Measurements from ENCODE around the gene UBE2I. TPM values are rescaled to one million over a fixed set of nuclear protein-coding genes. Genes with fewer than 3 reads are reported as not detected.

Gene UBE2I
- total RNA-seq, 1 donor: 49.2 TPM

DNA sequence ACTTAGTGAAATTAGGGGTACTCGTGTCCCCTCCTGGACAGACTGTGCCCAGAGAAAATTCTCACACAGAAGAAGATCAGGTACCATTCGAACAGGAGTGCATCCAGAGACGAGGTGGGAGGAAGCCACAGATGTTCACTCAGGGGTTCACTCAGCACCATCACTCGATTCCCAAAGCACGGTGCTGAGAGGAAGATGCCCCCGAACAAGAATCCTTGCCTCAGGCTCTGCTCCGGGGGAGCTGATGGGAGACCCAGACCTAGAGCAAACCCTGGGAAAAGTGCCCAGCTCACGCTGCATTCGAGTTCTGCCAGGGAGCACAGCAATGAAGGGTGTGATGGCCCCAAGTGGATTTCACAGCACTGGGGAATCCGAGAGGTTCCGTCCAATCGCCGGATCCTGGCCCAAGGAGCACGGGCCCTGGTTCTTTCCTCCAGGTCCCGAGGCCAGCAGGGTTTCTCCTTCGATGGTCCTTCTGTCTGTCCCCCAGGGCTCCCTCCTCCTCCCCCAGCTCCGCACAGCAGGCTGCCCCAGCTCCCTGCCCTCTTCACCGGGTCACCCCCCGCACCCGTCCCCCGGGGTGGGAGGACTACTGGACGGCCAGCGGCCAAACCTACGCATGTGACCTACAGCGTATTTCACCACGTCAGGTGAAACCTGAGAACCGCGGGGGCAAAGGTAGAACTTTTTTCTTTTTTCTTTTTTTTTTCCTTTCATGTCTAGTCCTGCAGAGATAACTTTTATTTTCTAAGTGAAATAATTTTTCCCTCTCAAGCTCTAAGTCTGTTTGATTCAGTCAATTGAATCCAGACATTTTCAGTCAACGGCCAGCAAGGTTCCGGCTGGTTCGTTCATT is 10.2 kb upstream of the UBE2I start:
- Histone ChIP-seq H2AFZ (ENCODE audit: low read length) (no peak overlapping the region), H3K79me2 (ENCODE audit: insufficient read depth, low read length) (no peaks in the 10 kb centered on the region), H3K4me1 (ENCODE audit: insufficient read depth, low read length) (peaks cover 9% of the 10 kb centered on the region), H3K4me3 (ENCODE audit: insufficient read depth, low read length) (no peak overlapping the region), H3K27ac (ENCODE audit: low read depth, low read length) (no peak overlapping the region), H3K4me2 (ENCODE audit: insufficient read depth, low read length) (no peak overlapping the region), H3K27me3 (ENCODE audit: insufficient read depth, low read length) (peaks cover 21% of the 10 kb centered on the region), H3K9me3 (ENCODE audit: low read depth, low read length) (no peaks in the 10 kb centered on the region), H4K20me1 (ENCODE audit: insufficient read depth, low read length) (no peaks in the 10 kb centered on the region), H3K36me3 (ENCODE audit: insufficient read depth, low read length) (no peaks in the 10 kb centered on the region)
- TF ChIP-seq, protein P1, sequence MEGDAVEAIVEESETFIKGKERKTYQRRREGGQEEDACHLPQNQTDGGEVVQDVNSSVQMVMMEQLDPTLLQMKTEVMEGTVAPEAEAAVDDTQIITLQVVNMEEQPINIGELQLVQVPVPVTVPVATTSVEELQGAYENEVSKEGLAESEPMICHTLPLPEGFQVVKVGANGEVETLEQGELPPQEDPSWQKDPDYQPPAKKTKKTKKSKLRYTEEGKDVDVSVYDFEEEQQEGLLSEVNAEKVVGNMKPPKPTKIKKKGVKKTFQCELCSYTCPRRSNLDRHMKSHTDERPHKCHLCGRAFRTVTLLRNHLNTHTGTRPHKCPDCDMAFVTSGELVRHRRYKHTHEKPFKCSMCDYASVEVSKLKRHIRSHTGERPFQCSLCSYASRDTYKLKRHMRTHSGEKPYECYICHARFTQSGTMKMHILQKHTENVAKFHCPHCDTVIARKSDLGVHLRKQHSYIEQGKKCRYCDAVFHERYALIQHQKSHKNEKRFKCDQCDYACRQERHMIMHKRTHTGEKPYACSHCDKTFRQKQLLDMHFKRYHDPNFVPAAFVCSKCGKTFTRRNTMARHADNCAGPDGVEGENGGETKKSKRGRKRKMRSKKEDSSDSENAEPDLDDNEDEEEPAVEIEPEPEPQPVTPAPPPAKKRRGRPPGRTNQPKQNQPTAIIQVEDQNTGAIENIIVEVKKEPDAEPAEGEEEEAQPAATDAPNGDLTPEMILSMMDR (IDR thresholded peaks at IDR 0.05; ENCODE audit: extremely low read depth, low read depth, low read length): no peak
- DNase-seq (ENCODE audit: insufficient read length, low spot score, missing footprints): peak; percentile 47

DNA sequence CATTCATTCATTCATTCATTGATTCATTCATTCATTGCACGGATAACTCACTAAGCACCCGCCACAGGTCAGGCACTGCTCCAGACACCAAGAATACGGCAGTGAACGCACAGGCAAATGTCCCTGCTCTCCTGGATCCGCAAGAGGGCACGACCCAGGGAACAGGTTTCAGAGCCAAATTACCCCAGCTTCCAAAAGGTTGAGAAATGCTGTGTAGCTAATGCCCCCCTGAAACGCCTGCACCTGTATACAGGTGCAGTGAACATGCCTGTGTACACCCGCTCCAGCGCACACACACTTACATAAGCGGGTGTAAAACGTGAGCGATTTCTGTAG is 9.6 kb upstream of the UBE2I start:
- TF ChIP-seq, protein P1 (IDR thresholded peaks at IDR 0.05; ENCODE audit: extremely low read depth, low read depth, low read length): no peak
- no peaks in the 10 kb centered on the region for H3K36me3 ChIP-seq (ENCODE audit: insufficient read depth, low read length)
- H3K27ac ChIP-seq (ENCODE audit: low read depth, low read length): no peak overlapping the region
- peaks cover 9% of the 10 kb centered on the region for H3K4me1 ChIP-seq (ENCODE audit: insufficient read depth, low read length)
- H3K79me2 ChIP-seq (ENCODE audit: insufficient read depth, low read length): no peaks in the 10 kb centered on the region
- no peaks in the 10 kb centered on the region for H4K20me1 ChIP-seq (ENCODE audit: insufficient read depth, low read length)
- DNase-seq (ENCODE audit: insufficient read length, low spot score, missing footprints): no peak
- H3K27me3 ChIP-seq (ENCODE audit: insufficient read depth, low read length): peaks cover 21% of the 10 kb centered on the region
- H3K4me2 ChIP-seq (ENCODE audit: insufficient read depth, low read length): no peak overlapping the region
- no peaks in the 10 kb centered on the region for H3K9me3 ChIP-seq (ENCODE audit: low read depth, low read length)
- H3K4me3 ChIP-seq (ENCODE audit: insufficient read depth, low read length): no peak overlapping the region
- no peak overlapping the region for H2AFZ ChIP-seq (ENCODE audit: low read length)

DNA sequence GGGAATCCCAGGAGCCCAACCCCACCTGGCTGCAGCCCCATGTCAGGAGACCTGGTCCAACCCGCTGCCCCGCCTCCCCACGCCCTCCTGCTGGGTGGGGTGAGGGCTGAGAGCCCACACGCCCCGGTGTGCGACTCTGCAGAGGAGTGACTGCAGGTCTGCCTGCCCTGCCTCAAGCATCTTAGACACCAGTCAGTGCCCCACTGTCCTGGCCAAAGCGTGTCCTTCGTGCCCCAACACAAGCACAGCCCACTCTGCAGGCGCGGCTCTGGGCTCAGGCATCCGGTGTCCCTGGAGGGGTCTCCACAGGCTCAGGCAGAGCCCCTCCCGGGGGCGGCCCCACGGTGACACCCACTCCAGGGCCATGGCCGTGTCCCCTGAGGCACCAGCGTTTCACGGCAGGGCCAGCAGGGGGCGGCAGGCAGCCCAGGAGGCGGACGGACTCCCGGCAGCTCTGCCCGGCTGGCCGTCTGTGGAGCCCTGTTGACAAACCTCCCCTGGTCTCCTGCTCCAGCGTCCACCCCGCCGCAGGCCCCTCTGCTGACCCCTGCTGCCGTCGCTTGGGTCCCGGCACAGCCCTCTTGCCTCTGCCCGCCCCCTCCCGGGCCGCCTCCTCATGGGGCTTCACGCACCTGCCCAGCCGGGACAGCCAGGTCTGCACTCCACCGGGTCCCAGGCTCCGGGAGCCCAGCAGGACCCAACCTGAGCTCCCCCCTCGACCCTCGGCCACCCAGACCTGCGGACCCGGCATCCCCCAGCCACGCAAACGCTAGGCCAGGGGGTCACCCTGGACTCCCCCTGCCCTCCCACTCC is 8.6 kb upstream of the UBE2I start:
- Histone ChIP-seq H4K20me1 (ENCODE audit: insufficient read depth, low read length) (no peaks in the 10 kb centered on the region), H2AFZ (ENCODE audit: low read length) (peak overlapping the region; percentile 65), H3K27ac (ENCODE audit: low read depth, low read length) (no peak overlapping the region), H3K79me2 (ENCODE audit: insufficient read depth, low read length) (no peaks in the 10 kb centered on the region), H3K4me1 (ENCODE audit: insufficient read depth, low read length) (peaks cover 9% of the 10 kb centered on the region), H3K9me3 (ENCODE audit: low read depth, low read length) (no peaks in the 10 kb centered on the region), H3K4me2 (ENCODE audit: insufficient read depth, low read length) (peak overlapping the region; percentile 54), H3K27me3 (ENCODE audit: insufficient read depth, low read length) (peaks cover 21% of the 10 kb centered on the region), H3K36me3 (ENCODE audit: insufficient read depth, low read length) (no peaks in the 10 kb centered on the region), H3K4me3 (ENCODE audit: insufficient read depth, low read length) (no peak overlapping the region)
- TF ChIP-seq, protein P1 (IDR thresholded peaks at IDR 0.05; ENCODE audit: extremely low read depth, low read depth, low read length): peak; percentile 68
- peak; percentile 99 for DNase-seq (ENCODE audit: insufficient read length, low spot score, missing footprints)

DNA sequence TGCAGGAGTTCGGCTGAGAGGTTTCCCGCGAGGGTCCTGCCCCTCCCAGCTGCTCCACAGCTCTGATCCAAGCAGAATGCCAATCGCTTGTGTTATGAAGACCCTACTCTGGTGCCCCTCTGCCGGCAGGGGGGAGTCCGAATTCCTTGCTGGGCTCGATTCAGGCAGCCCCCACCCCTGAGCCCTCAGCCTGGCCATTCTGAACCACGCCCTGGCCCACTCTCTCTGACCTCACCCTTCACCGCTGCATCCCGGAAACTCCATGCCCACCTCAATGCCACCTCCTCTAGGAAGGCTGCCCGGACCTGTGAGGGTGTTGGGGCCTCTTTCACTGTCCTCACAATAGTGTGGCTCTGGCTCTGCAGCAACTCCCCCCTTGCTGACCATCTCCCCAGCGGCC is 7.9 kb upstream of the UBE2I start:
- Histone ChIP-seq H3K4me1 (ENCODE audit: insufficient read depth, low read length) (peaks cover 9% of the 10 kb centered on the region), H3K27ac (ENCODE audit: low read depth, low read length) (no peak overlapping the region), H4K20me1 (ENCODE audit: insufficient read depth, low read length) (no peaks in the 10 kb centered on the region), H3K4me2 (ENCODE audit: insufficient read depth, low read length) (no peak overlapping the region), H2AFZ (ENCODE audit: low read length) (no peak overlapping the region), H3K27me3 (ENCODE audit: insufficient read depth, low read length) (peaks cover 21% of the 10 kb centered on the region), H3K9me3 (ENCODE audit: low read depth, low read length) (no peaks in the 10 kb centered on the region), H3K79me2 (ENCODE audit: insufficient read depth, low read length) (no peaks in the 10 kb centered on the region), H3K4me3 (ENCODE audit: insufficient read depth, low read length) (no peak overlapping the region), H3K36me3 (ENCODE audit: insufficient read depth, low read length) (no peaks in the 10 kb centered on the region)
- TF ChIP-seq, protein P1 (IDR thresholded peaks at IDR 0.05; ENCODE audit: extremely low read depth, low read depth, low read length): no peak
- DNase-seq (ENCODE audit: insufficient read length, low spot score, missing footprints): peak; percentile 21
